ENCODE measurements around the gene GPR176.

- TF ChIP-seq CTCF (IDR thresholded peaks at IDR 0.05) (no peak), POLR2A (IDR thresholded peaks at IDR 0.05) (no peak), POLR2AphosphoS5 (IDR thresholded peaks at IDR 0.05) (no peak)
These were observed 16.1 kb upstream of the GPR176 start for GRCh38 chr15:39936187-39936586.

All from sigmoid colon (tissue), 4 donors.